AG04449 (cell line): ENCODE results near the gene AQP2.
A peak's percentile ranks its signal among the peaks of the same experiment; 100 is the strongest.

ENCODE experiments used
- CTCF ChIA-PET: fragments of 350-600 bp; formaldehyde crosslinking; extraction: SDS; loops from one replicate; lab custom pipeline; 2021; ENCODE audit warnings: antibody characterized with exemption; lab: Yijun Ruan, JAX
- POLR2A ChIA-PET: fragments of 400-600, 350-600 bp; formaldehyde crosslinking; extraction: SDS; loops from one replicate; lab custom pipeline; 2020; ENCODE audit warnings: antibody characterized with exemption, inconsistent platforms; lab: Yijun Ruan, JAX
- DNase-seq: peaks from one replicate; pipeline ENCODE4 v3.0.0-alpha.2; 2010; ENCODE audit warnings: low read depth, low spot score
- H3K4me3 ChIP-seq: 2 replicates; pipeline ENCODE4 v1.5.1; 2011; ENCODE audit warnings: low read depth, mild to moderate bottlenecking, control low read depth, low read length
- CTCF ChIP-seq: IDR thresholded peaks from one replicate; pipeline ENCODE4 v1.5.1; 2011; ENCODE audit warnings: mild to moderate bottlenecking, moderate library complexity, low read length, control low read depth, inconsistent platforms; ENCODE audit not compliant: insufficient read depth; ENCODE audit errors: missing control alignments

The AQP2 gene

GRCh38 chr12:49961111-49961922, 10.8 kb downstream of the AQP2 start, which contains the start of gene AQP5:
TSS of gene AQP5 (plus strand) at chr12:49961872. CDS start at chr12:49962018, 146 bp downstream.
- ChIA-PET POLR2A (interaction anchor here (0.9 kb wide), 1 partner anchor 12 kb away, joined by 3 read pairs; no protein-coding TSS in a partner anchor), CTCF (interaction anchor here (1.1 to 26.8 kb wide), 8 partner anchors 7 to 108 kb away, joined by 3 to 1042 read pairs (median 30); partner anchors contain the start of genes AQP2 and AQP6)
- peak within 1 kb of the TSS; percentile 34 for H3K4me3 ChIP-seq
- no peak for TF ChIP-seq CTCF
- DNase-seq = no peak

- ChIA-PET POLR2A (no interaction called here), CTCF (interaction anchor here (1.0 to 26.8 kb wide), 8 partner anchors 9 to 107 kb away, joined by 3 to 1042 read pairs (median 64); no protein-coding TSS in a partner anchor)
- no peak for DNase-seq
- TF ChIP-seq CTCF = no peak
- H3K4me3 ChIP-seq = no peak overlapping the region
These were observed 11.6 kb downstream of the AQP2 start for GRCh38 chr12:49961993-49962764.

GRCh38 chr12:49962861-49963765, 12.6 kb downstream of the AQP2 start:
- TF ChIP-seq CTCF = no peak
- ChIA-PET CTCF (interaction anchor here (1.0 to 26.8 kb wide), 7 partner anchors 8 to 106 kb away, joined by 3 to 1042 read pairs (median 122); no protein-coding TSS in a partner anchor), POLR2A (no interaction called here)
- DNase-seq = no peak
- H3K4me3 ChIP-seq = no peak overlapping the region

GRCh38 chr12:49963976-49964815, 13.7 kb downstream of the AQP2 start:
- ChIA-PET CTCF (interaction anchor here (0.5 to 26.8 kb wide), 12 partner anchors 10 to 105 kb away, joined by 3 to 1042 read pairs (median 82); partner anchors contain the start of gene AQP2), POLR2A (no interaction called here)

More at GRCh38 chr12:49963976-49964815, 13.7 kb downstream of the AQP2 start:
- H3K4me3 ChIP-seq = no peak overlapping the region
- TF ChIP-seq CTCF = no peak
- no peak for DNase-seq
